HG03108 (cell line): Measurements from ENCODE around the gene CCDC74A.
"Not testable (repeated sequence)": the region's sequence is repeated elsewhere in the genome, so short reads cannot be mapped to it uniquely, and the experiment has no call there.

Experiments
- ATAC-seq: cut with Tn5 transposase; IDR thresholded peaks from one replicate; pipeline ENCODE4 v1.9.1; 2021; ENCODE audit warnings: moderate library complexity; ENCODE audit not compliant: unreplicated experiment

The CCDC74A gene

GRCh38 chr2:131527131-131528001 lies at the start of gene CCDC74A:
Gene CCDC74A (plus strand): TSS chr2:131527888. CDS start chr2:131527971, 83 bp downstream.
- peak; percentile 92 for ATAC-seq

GRCh38 chr2:131478074-131478849 lies 49.4 kb upstream of the CCDC74A start:
- not testable (repeated sequence) for ATAC-seq

- not testable (repeated sequence) for ATAC-seq
Measured at GRCh38 chr2:131478850-131479461, 48.7 kb upstream of the CCDC74A start.

- ATAC-seq: not testable (repeated sequence)
Measured at GRCh38 chr2:131480351-131480750, 47.3 kb upstream of the CCDC74A start.

GRCh38 chr2:131482506-131483155 lies 45.1 kb upstream of the CCDC74A start:
- not testable (repeated sequence) for ATAC-seq

- ATAC-seq: not testable (repeated sequence)
Measured at GRCh38 chr2:131483981-131484820, 43.5 kb upstream of the CCDC74A start.

- ATAC-seq: not testable (repeated sequence)
Measured at GRCh38 chr2:131484906-131485460, 42.7 kb upstream of the CCDC74A start.

GRCh38 chr2:131486201-131486902 lies 41.3 kb upstream of the CCDC74A start:
- not testable (repeated sequence) for ATAC-seq

GRCh38 chr2:131488306-131489205 lies 39.1 kb upstream of the CCDC74A start:
- ATAC-seq: no peak

- not testable (repeated sequence) for ATAC-seq
Measured at GRCh38 chr2:131490616-131491468, 36.8 kb upstream of the CCDC74A start.

- peak; percentile 2 for ATAC-seq
Measured at GRCh38 chr2:131491469-131491836, 36.2 kb upstream of the CCDC74A start.

GRCh38 chr2:131492015-131492417 lies 35.7 kb upstream of the CCDC74A start, which contains the start of gene MZT2A:
Gene MZT2A (minus strand): TSS chr2:131492397. CDS start chr2:131492376, 21 bp downstream.
- ATAC-seq: peak; percentile 2

- ATAC-seq: peak; percentile 66
Measured at GRCh38 chr2:131492418-131493198, 35.1 kb upstream of the CCDC74A start.

GRCh38 chr2:131493199-131493968 lies 34.3 kb upstream of the CCDC74A start:
- ATAC-seq: peak; percentile 17

GRCh38 chr2:131495506-131495905 lies 32.2 kb upstream of the CCDC74A start:
- ATAC-seq: not testable (repeated sequence)
